K562 (cell line): ENCODE data around the gene TKT. TPM values are rescaled to one million over a fixed set of nuclear protein-coding genes. Genes with fewer than 3 reads are reported as not detected.

ENCODE experiments used
- ATF7 ChIP-seq: fragments of 450-650 bp; IDR thresholded peaks from 2 replicates; pipeline ENCODE4 v1.7.1; 2014; ENCODE audit warnings: mild to moderate bottlenecking, moderate library complexity
- CREB3L1 ChIP-seq: fragments of 450-650 bp; IDR thresholded peaks from 2 replicates; pipeline ENCODE4 v1.6.1; 2014; ENCODE audit warnings: low read depth, mild to moderate bottlenecking, moderate library complexity, borderline replicate concordance
- ELK3 ChIP-seq: fragments of 450-650 bp; formaldehyde crosslinking; IDR thresholded peaks from 2 replicates; pipeline ENCODE4 v1.4.0; 2020; ENCODE audit warnings: mild to moderate bottlenecking
- IRF9 ChIP-seq: fragments of 450-650 bp; IDR thresholded peaks from 2 replicates; pipeline ENCODE4 v1.6.1; 2016; ENCODE audit warnings: missing biosample characterization, missing genetic modification characterization
- LEF1 ChIP-seq: fragments of 450-650 bp; IDR thresholded peaks from 2 replicates; pipeline ENCODE4 v1.6.1; 2016; ENCODE audit warnings: mild to moderate bottlenecking
- MED1 ChIP-seq: sonication (generic); formaldehyde crosslinking; IDR thresholded peaks from 2 replicates; pipeline ENCODE4 v1.8.1; 2023; ENCODE audit warnings: missing genetic modification reagents, borderline replicate concordance
- NELFE ChIP-seq: IDR thresholded peaks from 2 replicates; pipeline ENCODE4 v1.6.1; 2011; ENCODE audit warnings: mild to moderate bottlenecking; ENCODE audit not compliant: insufficient read depth, insufficient read length
- PHB2 ChIP-seq: fragments of 450-650 bp; IDR thresholded peaks from 2 replicates; pipeline ENCODE4 v1.6.1; 2017; ENCODE audit warnings: low read depth
- RBM34 ChIP-seq: fragments of 200-400 bp; formaldehyde crosslinking; IDR thresholded peaks from 2 replicates; pipeline ENCODE4 v1.6.1; 2018; ENCODE audit warnings: low read length, borderline replicate concordance; ENCODE audit not compliant: insufficient read depth
- REST ChIP-seq, 2 experiments: fragments of 450-650 bp; formaldehyde crosslinking in 1 of 2; IDR thresholded peaks; 2 replicates each; pipeline versions ENCODE4 v1.4.0 to v1.6.1; 2014 to 2020; ENCODE audit warnings: mild to moderate bottlenecking in 2 of 2, borderline replicate concordance in 1 of 2, low read depth in 1 of 2
- RUNX1 ChIP-seq: sonication (generic); IDR thresholded peaks from 2 replicates; pipeline ENCODE4 v1.6.1; 2016; ENCODE audit warnings: antibody characterized with exemption, low read depth
- TBP ChIP-seq: optimal IDR thresholded peaks from 2 replicates; pipeline ENCODE3; 2011; ENCODE audit warnings: low read depth, low read length, improper control_type of control experiment
- ZFX ChIP-seq: sonication (generic); formaldehyde crosslinking; IDR thresholded peaks from 2 replicates; pipeline ENCODE4 v1.8.0; 2022; ENCODE audit warnings: mild to moderate bottlenecking, missing genetic modification reagents, moderate library complexity
- ZNF668 ChIP-seq: fragments of 250-450 bp; sonication (Bioruptor Pico); IDR thresholded peaks from 2 replicates; pipeline ENCODE4 v1.8.0; 2022; ENCODE audit warnings: mild to moderate bottlenecking, inconsistent platforms
- polyA plus RNA-seq, 8 experiments: library from polyadenylated mRNA; depleted of rRNA in 4 of 8; stranded (reverse) in 5 of 8; unstranded in 3 of 8; fragments of >200 nt; fragmentation: Nextera tagmentation in 2 of 8; fragmentation: Illumina TruSeq in 1 of 8; extraction: Ambion mirVana in 2 of 8; extraction: Trizol in 1 of 8; gene quantifications; 2 replicates each; pipeline versions ENCODE4 v1.2.1 to v1.2.3, GENCODE V29; 2011 to 2014; ENCODE audit warnings: inconsistent platforms in 1 of 8, missing spikeins in 1 of 8
- total RNA-seq, 7 experiments: library from RNA; depleted of rRNA in 6 of 7; stranded (reverse); fragments of >200 nt in 6 of 7; fragmentation: Illumina TruSeq in 2 of 7; extraction: Trizol in 2 of 7; gene quantifications; 2 replicates each; pipeline versions ENCODE4 v1.2.1 to v1.2.3, GENCODE V29; 2011 to 2021; ENCODE audit warnings: low replicate concordance in 1 of 7

Gene TKT
- total and polyA plus RNA-seq, 9 of the 15 experiments (the other 6 are each of a cell fraction or from before 2014, with no cell fraction given): 58.1 to 401 (median 187) TPM

GRCh38 chr3:53196575-53197407 is 59.0 kb downstream of the TKT start (continued):
- peak; percentile 3; the same call in 1 of the 2 replicates for TF ChIP-seq REST (IDR thresholded peaks at IDR 0.05; ENCODE audit: borderline replicate concordance)
- no peak for TF ChIP-seq REST (CRISPR knock-in tag; IDR thresholded peaks at IDR 0.05; ENCODE audit: low read depth)
- 0 out of 2 replicates have a peak, but pooled peaks have one; percentile 9 for TF ChIP-seq LEF1
- no peak for TF ChIP-seq RBM34
- TF ChIP-seq RUNX1: no peak
- no peak for TF ChIP-seq IRF9 (tag)
- TF ChIP-seq TBP: peak; percentile 78
- no peak for TF ChIP-seq MED1 (CRISPR knock-in tag)
- peak; percentile 67; the same call in 1 of the 2 replicates for TF ChIP-seq CREB3L1
- no peak for TF ChIP-seq ELK3 (CRISPR knock-in tag)
- no peak for TF ChIP-seq ZNF668 (CRISPR knock-in tag)
- no peak for TF ChIP-seq PHB2
- no peak for TF ChIP-seq ZFX (CRISPR knock-in tag)
- peak; percentile 22; the same call in 1 of the 2 replicates for TF ChIP-seq ATF7
- TF ChIP-seq NELFE: no peak
